GM18526 (cell line): ENCODE measurements around the gene HGF.

Experiments
- POLR2A ChIP-seq: IDR thresholded peaks from 3 replicates; pipeline ENCODE4 v1.6.1; 2011; ENCODE audit not compliant: insufficient read length; ENCODE audit errors: extremely low read depth

Gene HGF

GRCh38 chr7:81780914-81781693, 11.3 kb upstream of the HGF start:
- TF ChIP-seq POLR2A = no peak

- TF ChIP-seq POLR2A = no peak
These were observed 9.9 kb upstream of the HGF start for GRCh38 chr7:81779706-81780105.

- TF ChIP-seq POLR2A = no peak
These were observed 7.8 kb upstream of the HGF start for GRCh38 chr7:81777697-81778096.

- no peak for TF ChIP-seq POLR2A
These were observed 7.2 kb upstream of the HGF start for GRCh38 chr7:81776948-81777630.

GRCh38 chr7:81776161-81776560, 6.3 kb upstream of the HGF start:
- TF ChIP-seq POLR2A = no peak

- no peak for TF ChIP-seq POLR2A
These were observed 5.7 kb upstream of the HGF start for GRCh38 chr7:81775560-81775959.

- no peak for TF ChIP-seq POLR2A
These were observed 4.7 kb upstream of the HGF start for GRCh38 chr7:81774551-81774950.

GRCh38 chr7:81770728-81771223, 929 bp upstream of the HGF start:
- no peak for TF ChIP-seq POLR2A

- no peak for TF ChIP-seq POLR2A
These were observed 682 bp downstream of the HGF start for GRCh38 chr7:81768951-81769778.

- TF ChIP-seq POLR2A = no peak
These were observed 1.9 kb downstream of the HGF start for GRCh38 chr7:81767926-81768325.

- TF ChIP-seq POLR2A = no peak
These were observed 8.0 kb downstream of the HGF start for GRCh38 chr7:81761821-81762220.

- no peak for TF ChIP-seq POLR2A
These were observed 8.8 kb downstream of the HGF start for GRCh38 chr7:81761031-81761430.

- TF ChIP-seq POLR2A = no peak
These were observed 14.7 kb downstream of the HGF start for GRCh38 chr7:81754918-81755696.

- TF ChIP-seq POLR2A = no peak
These were observed 16.5 kb downstream of the HGF start for GRCh38 chr7:81753392-81753791.

- no peak for TF ChIP-seq POLR2A
These were observed 17.5 kb downstream of the HGF start for GRCh38 chr7:81752318-81752714.
